OCI-LY7 (cell line): ENCODE data around the gene SRCAP. TPM values are rescaled to one million over a fixed set of nuclear protein-coding genes. Genes with fewer than 3 reads are reported as not detected.

Experiments used
- BruUV-seq: library from RNA; stranded (reverse); fragments of 400-500 nt; replicated peaks from 2 replicates; lab custom pipeline; 2021; lab: Mats Ljungman, UMichigan
- CTCF ChIA-PET: fragments of 300-600 bp; sonication (Branson Sonifier 250); formaldehyde crosslinking; loops from one replicate; lab custom pipeline; 2022; ENCODE audit warnings: antibody characterized with exemption; ENCODE audit not compliant: unreplicated experiment; lab: Charles Lee
- POLR2A ChIA-PET: fragments of 300-600 bp; sonication (Branson Sonifier 250); formaldehyde crosslinking; loops from one replicate; lab custom pipeline; 2022; ENCODE audit warnings: antibody characterized with exemption; lab: Charles Lee
- DNase-seq: peaks from one replicate; pipeline ENCODE4 v3.0.0-alpha.2; 2015; ENCODE audit warnings: low spot score
- H2AFZ ChIP-seq: fragments of 200-600 bp; sonication (generic), shearing (Covaris generic); 2 replicates; pipeline ENCODE4 v1.6.1; 2014; ENCODE audit warnings: mild to moderate bottlenecking, antibody characterized with exemption, low read length, moderate library complexity
- H3K27ac ChIP-seq: fragments of 200-600 bp; sonication (generic); 2 replicates; pipeline ENCODE4 v1.5.1; 2014; ENCODE audit warnings: mixed run types, low read depth, mild to moderate bottlenecking, moderate library complexity, low read length, inconsistent platforms; ENCODE audit not compliant: poor library complexity, severe bottlenecking
- H3K36me3 ChIP-seq: fragments of 200-600 bp; sonication (generic); 2 replicates; pipeline ENCODE4 v1.6.1; 2014; ENCODE audit warnings: mild to moderate bottlenecking, antibody characterized with exemption, low read length, moderate library complexity, mixed read lengths; ENCODE audit not compliant: insufficient read depth
- H3K4me1 ChIP-seq: fragments of 200-600 bp; sonication (generic); 2 replicates; pipeline ENCODE4 v1.5.1; 2014; ENCODE audit warnings: mild to moderate bottlenecking, low read length; ENCODE audit not compliant: insufficient read depth, poor library complexity, severe bottlenecking
- H3K4me2 ChIP-seq: fragments of 200-600 bp; sonication (generic); 2 replicates; pipeline ENCODE4 v1.6.1; 2014; ENCODE audit warnings: mild to moderate bottlenecking, low read length
- H3K4me3 ChIP-seq: fragments of 200-600 bp; sonication (generic); 2 replicates; pipeline ENCODE4 v1.5.1; 2014; ENCODE audit warnings: mild to moderate bottlenecking, low read depth, low read length; ENCODE audit not compliant: poor library complexity, severe bottlenecking
- H3K79me2 ChIP-seq: fragments of 200-600 bp; sonication (generic); 2 replicates; pipeline ENCODE4 v1.6.1; 2016; ENCODE audit warnings: low read depth, mild to moderate bottlenecking, low read length, moderate library complexity, mixed read lengths; ENCODE audit not compliant: insufficient read depth
- H3K9me2 ChIP-seq: fragments of 200-600 bp; sonication (generic); 2 replicates; pipeline ENCODE4 v1.6.1; 2016; ENCODE audit warnings: mild to moderate bottlenecking, low read length, mixed read lengths; ENCODE audit not compliant: insufficient read depth
- H3K9me3 ChIP-seq: fragments of 200-600 bp; sonication (generic); 2 replicates; pipeline ENCODE4 v1.6.1; 2014; ENCODE audit warnings: mild to moderate bottlenecking, mixed run types, low read length, mixed read lengths
- H4K20me1 ChIP-seq: fragments of 200-600 bp; sonication (generic); 2 replicates; pipeline ENCODE4 v1.6.1; 2014; ENCODE audit warnings: mild to moderate bottlenecking, antibody characterized with exemption, low read length, moderate library complexity, mixed read lengths; ENCODE audit not compliant: insufficient read depth
- EZH2phosphoT487 ChIP-seq: fragments of 200-600 bp; sonication (generic); IDR thresholded peaks from 2 replicates; pipeline ENCODE4 v1.6.1; 2018; ENCODE audit warnings: low read depth, borderline replicate concordance, mild to moderate bottlenecking, mixed run types, antibody characterized with exemption, low read length, moderate library complexity, mixed read lengths
- intact Hi-C: fragments of 100-400 bp; cut with micrococcal nuclease; formaldehyde crosslinking; loops from one replicate; pipeline ENCODE4 v1.10.0; 2022; ENCODE audit not compliant: unreplicated experiment
- total RNA-seq, 2 experiments: library from RNA; depleted of rRNA in 1 of 2; stranded (reverse); fragments of >200 nt in 1 of 2; shearing (Covaris generic) in 1 of 2; gene quantifications; 2 replicates each; pipeline ENCODE4 v1.2.3, GENCODE V29; 2014 to 2022
- TF ChIP-seq, protein P1 (sequence below): fragments of 200-600 bp; sonication (generic); conservative IDR thresholded peaks from 2 replicates; pipeline ENCODE4 v1.5.1; 2014; ENCODE audit warnings: mild to moderate bottlenecking, antibody characterized with exemption, low read length, moderate library complexity, mixed read lengths

SRCAP gene
- total RNA-seq, 2 experiments from 2014 or later = 41.8 to 93.7 TPM

DNA sequence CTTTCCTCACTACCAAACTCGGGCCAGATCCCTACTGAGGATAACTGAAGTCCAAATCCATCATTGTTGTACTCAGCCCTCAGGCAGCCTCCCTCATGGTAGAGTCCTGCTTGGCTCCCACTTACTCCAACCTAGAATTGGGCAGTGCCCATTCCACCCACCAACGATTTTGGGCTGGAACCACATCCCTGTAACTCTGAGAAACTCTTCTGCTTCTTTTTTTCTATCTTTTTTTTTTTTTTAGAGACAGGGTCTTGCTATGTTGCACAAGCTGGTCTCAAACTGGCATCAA lies 47.0 kb upstream of the SRCAP start:
- DNase-seq = no peak
- Histone ChIP-seq H3K4me3 (peak overlapping the region; percentile 86), H3K36me3 (peaks cover 45% of the 10 kb centered on the region), H3K4me2 (peak overlapping the region; percentile 95), H2AFZ (peak overlapping the region; percentile 34; the same call in 1 of the 2 replicates), H3K9me2 (no peaks in the 10 kb centered on the region), H3K79me2 (peaks cover 9% of the 10 kb centered on the region; the same call in 1 of the 2 replicates), H4K20me1 (no peaks in the 10 kb centered on the region), H3K9me3 (no peaks in the 10 kb centered on the region), H3K27ac (peak overlapping the region; percentile 75), H3K4me1 (peaks cover 20% of the 10 kb centered on the region)
- intact Hi-C loops = no loop called here
- ChIA-PET POLR2A (no interaction called here), CTCF (no interaction called here)
- no TSS peak for BruUV-seq
- TF ChIP-seq, protein P1, sequence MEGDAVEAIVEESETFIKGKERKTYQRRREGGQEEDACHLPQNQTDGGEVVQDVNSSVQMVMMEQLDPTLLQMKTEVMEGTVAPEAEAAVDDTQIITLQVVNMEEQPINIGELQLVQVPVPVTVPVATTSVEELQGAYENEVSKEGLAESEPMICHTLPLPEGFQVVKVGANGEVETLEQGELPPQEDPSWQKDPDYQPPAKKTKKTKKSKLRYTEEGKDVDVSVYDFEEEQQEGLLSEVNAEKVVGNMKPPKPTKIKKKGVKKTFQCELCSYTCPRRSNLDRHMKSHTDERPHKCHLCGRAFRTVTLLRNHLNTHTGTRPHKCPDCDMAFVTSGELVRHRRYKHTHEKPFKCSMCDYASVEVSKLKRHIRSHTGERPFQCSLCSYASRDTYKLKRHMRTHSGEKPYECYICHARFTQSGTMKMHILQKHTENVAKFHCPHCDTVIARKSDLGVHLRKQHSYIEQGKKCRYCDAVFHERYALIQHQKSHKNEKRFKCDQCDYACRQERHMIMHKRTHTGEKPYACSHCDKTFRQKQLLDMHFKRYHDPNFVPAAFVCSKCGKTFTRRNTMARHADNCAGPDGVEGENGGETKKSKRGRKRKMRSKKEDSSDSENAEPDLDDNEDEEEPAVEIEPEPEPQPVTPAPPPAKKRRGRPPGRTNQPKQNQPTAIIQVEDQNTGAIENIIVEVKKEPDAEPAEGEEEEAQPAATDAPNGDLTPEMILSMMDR = no peak
- TF ChIP-seq EZH2phosphoT487 = no peak

DNA sequence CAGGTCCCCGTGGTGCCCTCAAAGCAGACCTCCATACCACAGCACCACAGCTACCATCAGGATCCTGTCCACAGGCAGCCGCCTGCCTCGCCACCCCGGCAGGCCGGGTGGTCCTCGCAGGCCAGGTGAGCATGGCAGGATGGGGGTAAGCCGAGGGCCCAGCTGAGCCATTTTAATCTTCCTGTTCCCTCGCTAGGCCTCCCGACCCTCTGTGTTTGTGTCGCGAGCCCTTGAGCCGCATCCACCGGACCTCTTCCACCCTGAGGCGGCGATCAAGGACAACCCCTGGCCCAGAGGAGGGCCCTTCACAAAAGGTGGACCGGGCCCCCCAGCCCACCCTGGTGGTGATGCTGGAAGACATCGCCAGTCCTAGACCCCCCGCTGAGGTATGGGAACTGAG lies 46.3 kb upstream of the SRCAP start:
- no TSS peak for BruUV-seq
- no peaks in the 10 kb centered on the region for H3K9me2 ChIP-seq
- peaks cover 49% of the 10 kb centered on the region for H3K36me3 ChIP-seq
- H3K79me2 ChIP-seq = peaks cover 9% of the 10 kb centered on the region; the same call in 1 of the 2 replicates
- H3K9me3 ChIP-seq = no peaks in the 10 kb centered on the region
- H3K4me3 ChIP-seq = no peak overlapping the region
- H2AFZ ChIP-seq = no peak overlapping the region
- CTCF ChIA-PET = no interaction called here
- TF ChIP-seq, protein P1 = no peak
- TF ChIP-seq EZH2phosphoT487 = no peak
- H3K27ac ChIP-seq = no peak overlapping the region
- H4K20me1 ChIP-seq = no peaks in the 10 kb centered on the region
- H3K4me2 ChIP-seq = peak overlapping the region; percentile 95
- peaks cover 27% of the 10 kb centered on the region for H3K4me1 ChIP-seq
- intact Hi-C loops = no loop called here
- DNase-seq = no peak
- POLR2A ChIA-PET = no interaction called here

DNA sequence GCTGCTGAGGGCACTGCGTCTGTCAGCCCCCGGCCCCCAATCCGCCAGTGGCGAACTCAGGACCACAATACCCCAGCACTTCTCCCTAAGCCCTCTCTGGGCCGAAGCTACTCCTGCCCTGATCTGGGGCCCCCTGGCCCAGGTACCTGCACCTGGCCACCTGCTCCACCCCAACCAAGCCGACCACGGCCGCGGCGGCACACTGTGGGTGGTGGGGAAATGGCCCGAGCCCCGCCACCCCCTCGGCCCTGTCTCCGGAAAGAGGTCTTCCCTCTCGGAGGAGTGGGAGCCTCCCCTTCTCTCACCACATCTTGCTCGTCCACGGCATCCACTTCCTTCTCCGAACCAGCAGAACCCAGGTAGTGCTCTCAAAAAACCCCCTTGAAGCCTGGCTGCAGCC lies 44.1 kb upstream of the SRCAP start:
- no peaks in the 10 kb centered on the region for H4K20me1 ChIP-seq
- DNase-seq = no peak
- no peak overlapping the region for H3K4me2 ChIP-seq
- H3K4me3 ChIP-seq = no peak overlapping the region
- intact Hi-C loops = no loop called here
- ChIA-PET CTCF (interaction anchor here (0.6 kb wide), 1 partner anchor 83 kb away, joined by 3 read pairs; no protein-coding TSS in a partner anchor), POLR2A (no interaction called here)
- peaks cover 27% of the 10 kb centered on the region for H3K4me1 ChIP-seq
- H3K9me3 ChIP-seq = no peaks in the 10 kb centered on the region
- H3K79me2 ChIP-seq = peaks cover 11% of the 10 kb centered on the region; the same call in 1 of the 2 replicates
- H3K9me2 ChIP-seq = no peaks in the 10 kb centered on the region
- H2AFZ ChIP-seq = no peak overlapping the region
- no peak for TF ChIP-seq EZH2phosphoT487
- TF ChIP-seq, protein P1 = no peak
- no peak overlapping the region for H3K27ac ChIP-seq
- BruUV-seq = no TSS peak
- peaks cover 49% of the 10 kb centered on the region for H3K36me3 ChIP-seq
